Measurements from ENCODE around the gene ZNF408.
"Not testable (repeated sequence)": the region's sequence is repeated elsewhere in the genome, so short reads cannot be mapped to it uniquely, and the experiment has no call there.

Gene ZNF408

GRCh38 chr11:46696212-46696558 is 4.6 kb upstream of the ZNF408 start:
- H3K4me3 ChIP-seq (ENCODE audit: low read depth, low read length) = no peak overlapping the region

GRCh38 chr11:46697303-46697702 is 3.5 kb upstream of the ZNF408 start:
- H3K4me3 ChIP-seq (ENCODE audit: low read depth, low read length) = no peak overlapping the region

GRCh38 chr11:46697723-46698122 is 3.1 kb upstream of the ZNF408 start:
- H3K4me3 ChIP-seq (ENCODE audit: low read depth, low read length) = no peak overlapping the region

- no peak overlapping the region for H3K4me3 ChIP-seq (ENCODE audit: low read depth, low read length)
Measured at GRCh38 chr11:46698597-46698996, 2.2 kb upstream of the ZNF408 start.

GRCh38 chr11:46701078-46701654 is 335 bp downstream of the ZNF408 start:
- peak overlapping the region; percentile 96 for H3K4me3 ChIP-seq (ENCODE audit: low read depth, low read length)

GRCh38 chr11:46705070-46705688 is 4.3 kb downstream of the ZNF408 start:
- no peak overlapping the region for H3K4me3 ChIP-seq (ENCODE audit: low read depth, low read length)

GRCh38 chr11:46706886-46707285 is 6.1 kb downstream of the ZNF408 start:
- H3K4me3 ChIP-seq (ENCODE audit: low read depth, low read length) = no peak overlapping the region

GRCh38 chr11:46709351-46709750 is 8.5 kb downstream of the ZNF408 start:
- not testable (repeated sequence) for H3K4me3 ChIP-seq (ENCODE audit: low read depth, low read length)

GRCh38 chr11:46710821-46711269 is 10.0 kb downstream of the ZNF408 start:
- no peak overlapping the region for H3K4me3 ChIP-seq (ENCODE audit: low read depth, low read length)

- no peak overlapping the region for H3K4me3 ChIP-seq (ENCODE audit: low read depth, low read length)
Measured at GRCh38 chr11:46711303-46711702, 10.5 kb downstream of the ZNF408 start.

GRCh38 chr11:46712874-46713576 is 12.2 kb downstream of the ZNF408 start:
- H3K4me3 ChIP-seq (ENCODE audit: low read depth, low read length) = no peak overlapping the region

GRCh38 chr11:46717825-46718154 is 17.0 kb downstream of the ZNF408 start:
- H3K4me3 ChIP-seq (ENCODE audit: low read depth, low read length) = not testable (repeated sequence)

GRCh38 chr11:46718155-46719019 is 17.6 kb downstream of the ZNF408 start:
- H3K4me3 ChIP-seq (ENCODE audit: low read depth, low read length) = no peak overlapping the region

- H3K4me3 ChIP-seq (ENCODE audit: low read depth, low read length) = no peak within 1 kb of the TSS
Measured at GRCh38 chr11:46719048-46719542, 18.3 kb downstream of the ZNF408 start, which contains the start of gene F2. Gene F2 (plus strand): TSS chr11:46719213. CDS start chr11:46719236, 23 bp downstream.

GRCh38 chr11:46719543-46720218 is 18.9 kb downstream of the ZNF408 start:
- no peak overlapping the region for H3K4me3 ChIP-seq (ENCODE audit: low read depth, low read length)

GRCh38 chr11:46721286-46721685 is 20.5 kb downstream of the ZNF408 start:
- no peak overlapping the region for H3K4me3 ChIP-seq (ENCODE audit: low read depth, low read length)

- H3K4me3 ChIP-seq (ENCODE audit: low read depth, low read length) = no peak overlapping the region
Measured at GRCh38 chr11:46722566-46723358, 21.9 kb downstream of the ZNF408 start.

GRCh38 chr11:46723359-46723680 is 22.5 kb downstream of the ZNF408 start:
- no peak overlapping the region for H3K4me3 ChIP-seq (ENCODE audit: low read depth, low read length)

GRCh38 chr11:46724088-46724487 is 23.3 kb downstream of the ZNF408 start:
- H3K4me3 ChIP-seq (ENCODE audit: low read depth, low read length) = no peak overlapping the region

Measured in iPS-11a (cell line).